Measurements from ENCODE around the gene ZCCHC3. TPM values are rescaled to one million over a fixed set of nuclear protein-coding genes. Genes with fewer than 3 reads are reported as not detected.

Gene ZCCHC3
- total RNA-seq, 4 donors from 2014 or later, result 6.5 to 13.4 (median 10.5) TPM

- TF ChIP-seq, protein P1, sequence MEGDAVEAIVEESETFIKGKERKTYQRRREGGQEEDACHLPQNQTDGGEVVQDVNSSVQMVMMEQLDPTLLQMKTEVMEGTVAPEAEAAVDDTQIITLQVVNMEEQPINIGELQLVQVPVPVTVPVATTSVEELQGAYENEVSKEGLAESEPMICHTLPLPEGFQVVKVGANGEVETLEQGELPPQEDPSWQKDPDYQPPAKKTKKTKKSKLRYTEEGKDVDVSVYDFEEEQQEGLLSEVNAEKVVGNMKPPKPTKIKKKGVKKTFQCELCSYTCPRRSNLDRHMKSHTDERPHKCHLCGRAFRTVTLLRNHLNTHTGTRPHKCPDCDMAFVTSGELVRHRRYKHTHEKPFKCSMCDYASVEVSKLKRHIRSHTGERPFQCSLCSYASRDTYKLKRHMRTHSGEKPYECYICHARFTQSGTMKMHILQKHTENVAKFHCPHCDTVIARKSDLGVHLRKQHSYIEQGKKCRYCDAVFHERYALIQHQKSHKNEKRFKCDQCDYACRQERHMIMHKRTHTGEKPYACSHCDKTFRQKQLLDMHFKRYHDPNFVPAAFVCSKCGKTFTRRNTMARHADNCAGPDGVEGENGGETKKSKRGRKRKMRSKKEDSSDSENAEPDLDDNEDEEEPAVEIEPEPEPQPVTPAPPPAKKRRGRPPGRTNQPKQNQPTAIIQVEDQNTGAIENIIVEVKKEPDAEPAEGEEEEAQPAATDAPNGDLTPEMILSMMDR (IDR thresholded peaks at IDR 0.05; ENCODE audit: low read depth), result no peak
Measured at GRCh38 chr20:328027-328974, 30.9 kb downstream of the ZCCHC3 start.

GRCh38 chr20:328975-329695 lies 31.8 kb downstream of the ZCCHC3 start:
- TF ChIP-seq, protein P1 (IDR thresholded peaks at IDR 0.05; ENCODE audit: low read depth), result no peak

DNA sequence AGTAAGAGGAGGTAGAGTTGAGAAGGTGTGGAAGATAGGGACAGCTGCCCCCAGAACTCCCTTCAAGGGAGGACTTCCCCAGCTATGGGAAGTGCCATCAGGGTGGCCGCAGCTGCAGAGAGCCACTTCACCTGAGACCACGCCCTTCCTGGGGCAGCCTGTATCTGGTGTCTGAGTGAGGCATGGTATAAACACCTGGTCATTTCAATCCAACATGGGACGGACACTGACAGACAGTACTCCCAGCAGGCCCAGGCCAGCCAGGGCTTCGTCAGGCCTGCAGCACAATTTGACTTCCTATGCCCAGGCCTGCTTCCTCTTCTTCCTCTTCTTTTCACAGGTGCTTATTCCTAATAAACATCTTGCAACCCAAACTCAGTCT lies 32.5 kb downstream of the ZCCHC3 start:
- TF ChIP-seq, protein P1 (IDR thresholded peaks at IDR 0.05; ENCODE audit: low read depth), result no peak

DNA sequence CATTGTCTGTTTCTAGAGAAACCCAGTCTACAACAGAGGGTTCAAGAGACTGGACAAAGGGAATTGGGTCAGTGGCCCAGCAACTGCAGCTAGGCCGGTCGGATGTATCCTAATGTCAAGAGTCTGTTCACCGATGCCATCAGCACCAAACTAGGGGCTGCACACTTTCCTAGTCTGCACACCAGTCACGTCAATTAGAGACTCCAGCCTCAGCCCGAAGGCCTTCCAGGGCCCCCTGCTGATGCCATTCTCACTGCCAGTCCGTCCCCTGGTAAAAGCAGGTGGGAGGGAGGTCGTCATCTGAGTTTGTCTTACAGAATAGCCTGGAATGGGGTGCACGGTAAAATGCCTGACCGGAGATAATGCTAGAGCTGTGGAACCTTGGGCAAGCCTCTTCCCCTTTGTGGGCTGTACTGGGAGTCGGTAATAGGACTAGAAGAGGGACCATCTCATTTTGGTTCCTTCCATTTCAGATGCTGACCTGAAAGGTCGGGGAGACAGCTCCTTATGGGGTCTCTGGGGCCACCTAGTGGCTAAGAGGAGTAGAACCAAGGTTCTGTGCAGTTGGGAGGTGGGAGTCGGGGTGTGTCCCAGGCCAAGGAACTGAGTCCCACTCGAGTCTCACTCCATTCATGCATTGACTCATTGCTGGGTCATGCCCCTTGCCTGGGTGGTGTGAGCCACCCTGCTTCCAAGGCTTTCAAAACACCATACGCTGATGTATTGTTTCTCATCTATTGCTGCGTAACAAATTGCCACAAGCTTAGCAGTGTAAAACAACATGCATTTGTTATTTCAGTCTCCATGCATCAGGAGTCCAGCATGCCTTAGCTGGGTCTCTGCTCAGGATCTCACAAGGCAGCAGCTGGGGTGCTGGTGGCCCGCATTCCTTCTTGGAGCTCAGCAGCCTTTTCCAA lies 33.1 kb downstream of the ZCCHC3 start:
- TF ChIP-seq, protein P1 (IDR thresholded peaks at IDR 0.05; ENCODE audit: low read depth), result no peak

GRCh38 chr20:334578-334977 lies 37.2 kb downstream of the ZCCHC3 start:
- TF ChIP-seq, protein P1 (IDR thresholded peaks at IDR 0.05; ENCODE audit: low read depth), result no peak

DNA sequence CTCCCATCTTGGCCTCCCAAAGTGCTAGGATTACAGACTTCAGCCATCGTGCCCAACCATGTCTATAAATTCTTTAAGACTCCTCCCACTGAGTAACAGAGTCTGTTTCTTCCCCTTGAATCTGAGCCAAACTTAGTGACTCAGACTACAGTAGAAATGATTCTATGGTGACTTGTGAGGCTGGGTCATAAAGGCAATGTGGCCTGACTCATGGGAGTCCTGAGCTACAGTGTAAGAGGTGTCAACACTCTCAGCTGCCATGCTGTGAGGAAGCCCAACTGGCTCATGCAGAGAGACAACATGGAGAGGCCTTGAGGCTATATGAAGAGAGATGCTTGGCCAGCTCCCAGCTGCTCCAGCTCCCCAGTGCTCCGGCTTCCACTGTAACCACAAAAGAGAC lies 44.3 kb downstream of the ZCCHC3 start:
- TF ChIP-seq, protein P1 (IDR thresholded peaks at IDR 0.05; ENCODE audit: low read depth), result no peak

Measured in subcutaneous adipose tissue (tissue), 4 donors.